ENCODE results near the gene ANHX.
A peak's percentile ranks its signal among the peaks of the same experiment; 100 is the strongest.

Gene ANHX

DNA sequence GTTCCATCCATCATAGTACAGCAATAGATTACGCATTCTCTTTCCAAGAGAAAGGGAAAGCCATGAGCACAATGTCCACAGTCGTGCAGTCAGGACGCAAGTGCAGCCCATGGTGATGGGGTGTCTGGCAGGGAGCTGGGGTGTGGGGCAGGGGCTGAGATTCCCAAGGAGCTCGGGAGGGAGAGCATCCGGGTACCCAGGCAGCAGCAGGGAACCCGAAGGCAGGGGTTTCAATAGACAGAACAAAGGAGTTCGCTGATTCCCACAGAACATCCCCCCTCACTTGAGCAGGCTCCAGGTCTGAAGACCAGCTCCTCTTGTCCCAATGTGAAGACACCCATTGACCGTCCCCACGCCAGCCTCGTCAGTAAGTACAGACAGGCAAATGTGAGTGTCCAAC is 13.5 kb downstream of the ANHX start:
- Mint-ChIP-seq H3K9me3 (peaks cover 59% of the 10 kb centered on the region), H3K27ac (no peak overlapping the region), H3K27me3 (ENCODE audit: low read depth) (no peaks in the 10 kb centered on the region), H3K36me3 (ENCODE audit: low read depth) (peaks cover 8% of the 10 kb centered on the region), H3K4me3 (no peak overlapping the region), H3K4me1 (ENCODE audit: low read depth) (no peaks in the 10 kb centered on the region)

DNA sequence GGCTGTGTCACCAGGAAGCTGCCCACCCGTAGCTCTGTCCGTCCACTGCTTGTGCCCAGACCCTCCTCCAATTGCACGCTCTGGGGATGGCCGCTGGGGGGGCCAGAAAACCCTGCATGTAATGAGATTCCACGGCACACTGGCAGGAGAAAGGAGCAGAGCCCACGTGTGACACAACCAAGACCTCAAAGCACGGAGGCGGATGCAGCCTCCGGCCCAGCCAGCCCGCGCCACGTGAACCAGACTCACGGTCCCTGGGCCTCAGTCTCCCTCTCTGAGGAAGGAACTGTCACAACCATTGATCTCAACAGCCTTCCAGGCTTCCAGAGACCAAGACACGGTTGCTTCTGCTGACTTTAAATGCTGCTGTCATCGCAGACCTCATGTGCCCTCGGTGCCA is 14.4 kb downstream of the ANHX start:
- Mint-ChIP-seq H3K27me3 (ENCODE audit: low read depth) (no peaks in the 10 kb centered on the region), H3K27ac (no peak overlapping the region), H3K9me3 (peaks cover 62% of the 10 kb centered on the region), H3K4me3 (no peak overlapping the region), H3K4me1 (ENCODE audit: low read depth) (no peaks in the 10 kb centered on the region), H3K36me3 (ENCODE audit: low read depth) (peaks cover 8% of the 10 kb centered on the region)

DNA sequence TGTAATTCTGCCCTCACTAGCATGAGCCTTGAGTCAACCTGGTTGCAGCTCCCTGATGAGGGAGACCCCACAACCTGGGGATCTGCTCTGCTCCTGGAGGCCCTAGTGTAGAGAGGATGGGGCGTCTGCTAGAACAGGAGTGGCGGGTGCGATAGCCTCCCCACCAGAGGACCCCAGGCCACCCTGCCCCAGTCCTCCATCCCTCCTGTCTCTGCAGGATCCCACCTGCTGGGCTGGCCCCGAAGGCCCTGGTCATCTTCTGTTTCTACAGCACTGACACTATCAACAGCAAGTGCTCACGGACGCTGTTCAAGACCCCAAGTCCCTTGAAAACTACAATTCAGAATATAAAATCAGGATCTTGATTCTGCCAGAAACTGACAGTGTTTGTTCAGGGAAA is 15.2 kb downstream of the ANHX start:
- Mint-ChIP-seq H3K36me3 (ENCODE audit: low read depth) (peaks cover 8% of the 10 kb centered on the region), H3K4me1 (ENCODE audit: low read depth) (no peaks in the 10 kb centered on the region), H3K27ac (no peak overlapping the region), H3K9me3 (peaks cover 65% of the 10 kb centered on the region), H3K4me3 (no peak overlapping the region), H3K27me3 (ENCODE audit: low read depth) (no peaks in the 10 kb centered on the region)

DNA sequence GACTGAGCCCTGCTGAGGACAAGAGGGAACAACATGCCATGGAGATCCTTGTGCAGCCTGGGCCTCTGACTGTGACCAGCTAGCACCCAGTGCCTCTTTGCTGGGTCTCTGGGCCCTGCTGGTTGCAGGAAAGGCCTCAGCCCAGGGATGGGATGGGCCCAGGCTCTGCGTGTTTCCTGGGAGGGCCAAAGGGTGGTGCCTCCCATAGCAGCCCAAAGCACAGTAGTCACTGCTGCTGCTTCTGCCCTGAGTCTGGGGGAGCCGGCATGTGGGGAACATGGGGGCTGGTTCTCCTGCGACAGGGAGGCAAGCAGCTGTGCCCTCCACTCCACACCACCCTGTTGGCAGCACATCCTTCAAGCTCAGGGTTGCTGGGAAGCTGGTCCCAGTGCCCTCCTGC is 18.5 kb downstream of the ANHX start:
- Mint-ChIP-seq H3K27me3 (ENCODE audit: low read depth) (no peaks in the 10 kb centered on the region), H3K4me1 (ENCODE audit: low read depth) (no peaks in the 10 kb centered on the region), H3K9me3 (peaks cover 67% of the 10 kb centered on the region), H3K4me3 (no peak overlapping the region), H3K27ac (no peak overlapping the region), H3K36me3 (ENCODE audit: low read depth) (peaks cover 5% of the 10 kb centered on the region)

DNA sequence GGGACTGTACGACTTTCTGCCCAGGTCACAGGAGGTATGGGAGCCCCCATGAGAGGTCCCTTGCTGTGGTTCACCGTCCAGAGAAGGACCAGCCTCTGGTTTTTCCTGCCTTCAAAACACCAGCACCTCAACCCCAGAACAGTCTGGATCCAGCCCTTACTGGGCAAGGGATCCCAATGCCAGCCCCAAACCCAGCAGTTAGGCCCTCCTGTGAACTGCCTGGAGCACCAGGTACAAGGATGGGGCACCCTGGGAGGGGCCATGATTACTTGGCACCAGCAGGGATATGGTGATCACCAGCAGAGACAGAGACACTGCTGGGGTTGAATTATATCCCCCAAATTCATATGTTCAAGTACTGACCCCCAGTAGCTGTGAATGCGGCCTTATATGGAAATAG is 20.0 kb downstream of the ANHX start:
- Mint-ChIP-seq H3K4me1 (ENCODE audit: low read depth) (no peaks in the 10 kb centered on the region), H3K27me3 (ENCODE audit: low read depth) (no peaks in the 10 kb centered on the region), H3K36me3 (ENCODE audit: low read depth) (peaks cover 5% of the 10 kb centered on the region), H3K9me3 (peaks cover 72% of the 10 kb centered on the region), H3K27ac (no peak overlapping the region), H3K4me3 (no peak overlapping the region)

DNA sequence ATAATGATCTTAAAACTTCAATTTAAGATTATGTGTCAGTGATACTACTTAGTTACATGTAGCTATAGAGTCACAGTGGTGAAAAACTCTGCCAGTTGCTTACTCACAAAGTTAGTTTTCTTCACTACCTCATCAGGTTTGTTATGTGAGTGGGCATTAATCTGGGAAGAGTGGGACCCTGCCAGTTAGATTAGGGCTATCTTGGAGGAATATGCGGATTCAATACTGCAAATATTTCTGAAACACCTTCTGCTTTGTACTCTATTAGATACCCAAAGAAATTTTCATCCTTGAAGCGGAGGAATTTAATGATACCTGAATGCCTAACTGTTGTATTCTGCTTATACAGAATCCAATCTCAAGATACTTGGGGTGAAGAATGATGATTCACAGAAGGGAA is 29.3 kb downstream of the ANHX start:
- Mint-ChIP-seq H3K36me3 (ENCODE audit: low read depth) (peaks cover 43% of the 10 kb centered on the region), H3K4me1 (ENCODE audit: low read depth) (no peaks in the 10 kb centered on the region), H3K4me3 (no peak overlapping the region)

DNA sequence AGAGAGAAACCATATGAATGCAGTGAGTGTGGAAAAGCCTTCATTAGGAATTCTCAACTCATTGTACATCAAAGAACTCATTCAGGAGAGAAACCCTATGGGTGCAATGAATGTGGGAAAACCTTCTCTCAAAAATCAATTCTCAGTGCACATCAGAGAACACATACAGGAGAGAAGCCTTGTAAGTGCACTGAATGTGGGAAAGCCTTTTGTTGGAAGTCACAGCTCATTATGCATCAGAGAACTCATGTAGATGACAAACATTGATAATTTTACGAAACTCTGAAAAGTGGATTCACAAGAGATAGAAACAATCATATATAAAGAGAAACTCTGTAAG is 31.4 kb downstream of the ANHX start:
- H3K27ac Mint-ChIP-seq = no peak overlapping the region
- H3K4me3 Mint-ChIP-seq = no peak overlapping the region
- no peaks in the 10 kb centered on the region for H3K4me1 Mint-ChIP-seq (ENCODE audit: low read depth)
- peaks cover 73% of the 10 kb centered on the region for H3K9me3 Mint-ChIP-seq
- no peaks in the 10 kb centered on the region for H3K27me3 Mint-ChIP-seq (ENCODE audit: low read depth)
- H3K36me3 Mint-ChIP-seq (ENCODE audit: low read depth) = peaks cover 64% of the 10 kb centered on the region

More for the DNA sequence above, 29.3 kb downstream of the ANHX start:
- Mint-ChIP-seq H3K27me3 (ENCODE audit: low read depth) (no peaks in the 10 kb centered on the region), H3K9me3 (peaks cover 65% of the 10 kb centered on the region), H3K27ac (no peak overlapping the region)

DNA sequence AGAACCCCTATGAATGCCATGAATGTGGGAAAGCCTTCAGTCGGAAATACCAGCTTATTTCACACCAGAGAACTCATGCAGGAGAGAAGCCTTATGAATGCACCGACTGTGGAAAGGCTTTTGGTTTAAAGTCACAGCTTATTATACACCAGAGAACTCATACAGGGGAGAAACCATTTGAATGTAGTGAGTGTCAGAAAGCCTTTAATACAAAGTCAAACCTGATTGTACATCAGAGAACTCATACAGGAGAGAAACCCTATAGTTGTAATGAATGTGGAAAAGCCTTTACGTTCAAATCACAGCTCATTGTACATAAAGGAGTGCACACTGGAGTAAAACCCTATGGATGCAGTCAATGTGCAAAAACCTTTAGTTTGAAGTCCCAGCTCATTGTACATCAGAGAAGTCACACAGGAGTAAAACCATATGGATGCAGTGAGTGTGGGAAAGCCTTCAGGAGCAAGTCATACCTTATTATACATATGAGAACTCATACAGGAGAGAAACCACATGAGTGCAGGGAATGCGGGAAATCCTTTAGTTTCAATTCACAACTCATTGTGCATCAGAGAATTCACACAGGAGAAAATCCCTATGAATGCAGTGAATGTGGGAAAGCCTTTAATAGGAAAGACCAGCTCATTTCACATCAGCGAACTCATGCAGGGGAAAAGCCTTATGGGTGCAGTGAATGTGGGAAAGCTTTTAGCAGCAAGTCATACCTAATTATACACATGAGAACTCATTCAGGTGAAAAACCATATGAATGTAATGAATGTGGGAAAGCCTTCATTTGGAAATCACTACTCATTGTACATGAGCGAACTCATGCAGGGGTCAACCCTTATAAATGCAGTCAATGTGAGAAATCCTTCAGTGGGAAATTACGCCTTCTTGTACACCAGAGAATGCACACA is 32.1 kb downstream of the ANHX start:
- peak overlapping the region; percentile 49 for H3K27ac Mint-ChIP-seq
- H3K27me3 Mint-ChIP-seq (ENCODE audit: low read depth) = no peaks in the 10 kb centered on the region
- H3K9me3 Mint-ChIP-seq = peaks cover 73% of the 10 kb centered on the region
- no peaks in the 10 kb centered on the region for H3K4me1 Mint-ChIP-seq (ENCODE audit: low read depth)
- peaks cover 64% of the 10 kb centered on the region for H3K36me3 Mint-ChIP-seq (ENCODE audit: low read depth)
- H3K4me3 Mint-ChIP-seq = no peak overlapping the region

DNA sequence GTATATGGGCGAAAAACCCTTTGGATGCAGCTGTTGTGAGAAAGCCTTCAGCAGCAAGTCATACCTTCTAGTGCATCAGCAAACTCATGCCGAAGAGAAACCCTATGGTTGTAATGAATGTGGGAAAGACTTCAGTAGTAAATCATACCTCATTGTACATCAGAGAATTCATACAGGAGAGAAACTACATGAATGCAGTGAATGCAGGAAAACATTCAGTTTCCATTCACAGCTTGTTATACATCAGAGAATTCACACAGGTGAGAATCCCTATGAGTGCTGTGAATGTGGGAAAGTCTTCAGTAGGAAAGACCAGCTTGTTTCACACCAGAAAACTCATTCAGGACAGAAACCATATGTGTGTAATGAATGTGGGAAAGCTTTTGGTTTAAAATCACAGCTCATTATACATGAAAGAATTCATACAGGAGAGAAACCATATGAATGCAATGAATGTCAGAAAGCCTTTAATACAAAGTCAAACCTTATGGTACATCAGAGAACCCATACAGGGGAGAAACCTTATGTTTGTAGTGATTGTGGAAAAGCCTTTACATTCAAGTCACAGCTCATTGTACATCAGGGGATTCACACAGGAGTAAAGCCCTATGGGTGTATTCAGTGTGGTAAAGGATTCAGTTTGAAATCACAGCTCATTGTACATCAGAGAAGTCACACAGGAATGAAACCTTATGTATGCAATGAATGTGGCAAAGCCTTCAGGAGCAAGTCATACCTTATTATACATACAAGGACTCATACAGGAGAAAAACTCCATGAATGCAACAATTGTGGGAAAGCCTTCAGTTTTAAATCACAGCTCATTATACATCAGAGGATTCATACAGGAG is 33.0 kb downstream of the ANHX start:
- Mint-ChIP-seq H3K9me3 (peaks cover 69% of the 10 kb centered on the region), H3K36me3 (ENCODE audit: low read depth) (peaks cover 60% of the 10 kb centered on the region), H3K4me1 (ENCODE audit: low read depth) (no peaks in the 10 kb centered on the region), H3K27me3 (ENCODE audit: low read depth) (no peaks in the 10 kb centered on the region), H3K4me3 (no peak overlapping the region), H3K27ac (peak overlapping the region; percentile 49)

DNA sequence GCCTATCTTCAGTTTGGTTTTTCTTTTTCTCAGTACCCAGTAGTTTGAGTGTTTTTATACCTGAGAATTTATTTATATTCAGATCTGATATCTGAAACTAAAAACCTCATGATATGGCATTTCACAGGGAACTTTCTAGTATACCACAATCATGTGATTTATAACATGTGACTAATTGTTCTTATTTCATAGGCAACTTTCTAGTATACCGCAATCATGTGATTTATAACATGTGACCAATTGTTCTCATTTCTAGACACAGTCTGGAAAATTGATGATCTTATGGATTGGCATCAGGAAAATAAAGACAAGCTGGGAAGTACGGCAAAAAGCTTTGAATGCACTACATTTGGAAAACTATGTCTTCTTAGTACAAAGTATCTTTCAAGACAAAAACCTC is 33.8 kb downstream of the ANHX start:
- Mint-ChIP-seq H3K36me3 (ENCODE audit: low read depth) (peaks cover 60% of the 10 kb centered on the region), H3K4me1 (ENCODE audit: low read depth) (no peaks in the 10 kb centered on the region), H3K27me3 (ENCODE audit: low read depth) (no peaks in the 10 kb centered on the region), H3K9me3 (peaks cover 63% of the 10 kb centered on the region), H3K27ac (no peak overlapping the region), H3K4me3 (no peak overlapping the region)

DNA sequence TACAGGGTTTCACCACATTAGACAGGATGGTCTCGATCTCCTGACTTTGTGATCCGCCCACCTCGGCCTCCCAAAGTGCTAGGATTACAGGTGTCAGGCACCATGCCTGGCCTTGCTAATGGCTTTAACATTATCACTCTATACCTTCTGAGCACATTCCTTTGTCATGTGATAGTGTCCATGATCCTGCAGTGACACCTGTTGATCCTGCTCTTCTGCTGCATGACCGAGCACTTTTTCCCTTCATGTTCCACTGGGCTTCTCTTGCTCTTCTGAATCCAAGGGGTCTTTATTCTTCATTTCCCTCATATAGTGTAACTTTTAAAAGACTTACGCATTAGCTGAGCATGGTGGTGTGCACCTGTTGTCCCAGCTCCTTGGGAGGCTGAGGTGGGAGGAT is 42.8 kb downstream of the ANHX start:
- Mint-ChIP-seq H3K9me3 (peaks cover 65% of the 10 kb centered on the region), H3K4me3 (no peak overlapping the region), H3K36me3 (ENCODE audit: low read depth) (peaks cover 82% of the 10 kb centered on the region), H3K4me1 (ENCODE audit: low read depth) (no peaks in the 10 kb centered on the region), H3K27ac (no peak overlapping the region), H3K27me3 (ENCODE audit: low read depth) (no peaks in the 10 kb centered on the region)

DNA sequence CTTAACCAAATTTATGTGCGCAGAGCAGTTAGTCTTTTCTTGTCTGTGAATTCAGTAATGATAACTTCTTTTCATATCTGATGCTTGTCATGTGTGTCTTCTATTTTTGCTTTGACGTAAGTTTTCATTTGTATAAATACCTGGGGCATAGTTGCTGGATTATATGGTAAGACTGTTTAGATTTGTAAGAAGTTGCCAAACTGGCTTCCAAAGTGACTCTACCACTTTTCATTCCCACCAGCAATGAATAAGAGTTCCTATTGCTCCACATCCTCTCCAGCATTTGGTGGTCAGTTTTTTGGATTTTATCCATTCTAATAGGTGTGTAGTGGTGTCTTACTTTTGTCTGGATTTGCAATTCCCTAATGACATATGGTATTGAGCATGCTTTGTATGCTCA is 45.5 kb downstream of the ANHX start:
- Mint-ChIP-seq H3K27ac (no peak overlapping the region), H3K27me3 (ENCODE audit: low read depth) (no peaks in the 10 kb centered on the region), H3K36me3 (ENCODE audit: low read depth) (peaks cover 98% of the 10 kb centered on the region), H3K4me1 (ENCODE audit: low read depth) (peaks cover 2% of the 10 kb centered on the region), H3K9me3 (peaks cover 82% of the 10 kb centered on the region), H3K4me3 (no peak overlapping the region)

DNA sequence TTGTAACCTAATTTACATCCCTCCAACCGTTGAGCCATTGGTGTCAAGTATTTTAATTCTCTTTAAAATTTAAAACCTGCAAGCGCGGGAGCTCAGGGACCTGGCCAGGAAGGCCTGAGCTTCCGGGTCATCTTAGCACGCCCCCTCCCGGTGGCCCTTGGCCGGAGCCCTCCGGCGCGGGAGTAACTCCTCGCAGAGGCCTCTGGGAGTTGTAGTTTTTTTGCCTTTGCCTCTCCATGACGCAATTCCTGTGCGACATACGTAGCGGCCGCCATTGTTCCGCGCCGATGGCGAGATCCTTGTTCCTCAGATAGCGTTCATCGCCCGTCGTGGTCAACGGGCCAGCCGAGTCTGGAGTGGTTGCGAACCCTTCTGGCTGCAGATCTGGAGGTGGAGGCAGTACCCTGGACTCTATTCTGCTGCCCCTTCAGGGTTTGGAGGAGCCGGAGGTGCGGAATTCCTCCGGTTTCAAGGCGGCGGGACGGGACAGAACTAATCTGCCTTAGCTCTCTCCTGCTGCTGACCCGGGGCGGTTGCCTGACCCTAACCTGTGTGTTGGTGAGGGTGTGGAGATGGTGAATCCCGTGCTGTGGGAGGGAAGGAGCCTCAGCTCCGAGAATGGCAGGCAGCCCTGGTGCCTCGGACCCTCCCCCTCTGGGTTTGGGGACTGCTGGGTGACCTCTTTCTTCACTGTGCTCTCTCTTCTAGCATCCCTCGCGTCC is 54.3 kb downstream of the ANHX start, which contains the start of gene ZNF268:
Gene ZNF268 (plus strand): TSS at position 258 of the 722 bp plus-strand sequence. CDS start 503 bp downstream, outside the sequence.
- H3K27ac Mint-ChIP-seq = peak within 1 kb of the TSS; percentile 95
- no peaks in the 10 kb centered on the region for H3K27me3 Mint-ChIP-seq (ENCODE audit: low read depth)
- H3K9me3 Mint-ChIP-seq = peaks cover 68% of the 10 kb centered on the region
- H3K36me3 Mint-ChIP-seq (ENCODE audit: low read depth) = peaks cover 62% of the 10 kb centered on the region
- H3K4me3 Mint-ChIP-seq = peak within 1 kb of the TSS; percentile 98
- peaks cover 12% of the 10 kb centered on the region for H3K4me1 Mint-ChIP-seq (ENCODE audit: low read depth)

DNA sequence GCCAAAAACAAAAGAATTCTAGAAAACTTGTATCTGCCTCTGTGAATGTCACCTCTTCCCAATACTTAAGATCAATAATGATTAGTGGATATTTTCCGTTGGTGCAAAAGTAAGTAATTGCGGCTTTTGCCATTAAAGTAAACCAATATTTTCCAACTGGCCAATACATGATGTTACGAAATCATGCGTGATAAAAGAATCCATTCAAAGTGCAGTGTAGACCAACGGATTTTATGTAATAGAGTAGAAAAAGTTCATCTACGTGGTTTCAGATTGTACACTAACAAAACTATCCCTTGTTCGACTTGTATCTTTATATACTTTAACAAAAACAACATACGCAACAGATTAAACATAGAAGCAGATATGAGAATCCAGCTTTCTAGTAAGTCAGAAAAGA is 55.0 kb downstream of the ANHX start:
- peaks cover 12% of the 10 kb centered on the region for H3K4me1 Mint-ChIP-seq (ENCODE audit: low read depth)
- H3K27me3 Mint-ChIP-seq (ENCODE audit: low read depth) = no peaks in the 10 kb centered on the region
- H3K36me3 Mint-ChIP-seq (ENCODE audit: low read depth) = peaks cover 54% of the 10 kb centered on the region
- H3K4me3 Mint-ChIP-seq = peak overlapping the region; percentile 22
- no peak overlapping the region for H3K27ac Mint-ChIP-seq
- H3K9me3 Mint-ChIP-seq = peaks cover 70% of the 10 kb centered on the region
